22Rv1 (cell line): ENCODE measurements around the gene TXN.

ENCODE experiments used
- CTCF ChIP-seq: fragments of 450-650 bp; IDR thresholded peaks from 2 replicates; pipeline ENCODE4 v1.5.1; 2017; ENCODE audit warnings: mild to moderate bottlenecking
- ZFX ChIP-seq: fragments of 450-650 bp; IDR thresholded peaks from 2 replicates; pipeline ENCODE4 v1.6.1; 2017; ENCODE audit warnings: antibody characterized with exemption, borderline replicate concordance

DNA sequence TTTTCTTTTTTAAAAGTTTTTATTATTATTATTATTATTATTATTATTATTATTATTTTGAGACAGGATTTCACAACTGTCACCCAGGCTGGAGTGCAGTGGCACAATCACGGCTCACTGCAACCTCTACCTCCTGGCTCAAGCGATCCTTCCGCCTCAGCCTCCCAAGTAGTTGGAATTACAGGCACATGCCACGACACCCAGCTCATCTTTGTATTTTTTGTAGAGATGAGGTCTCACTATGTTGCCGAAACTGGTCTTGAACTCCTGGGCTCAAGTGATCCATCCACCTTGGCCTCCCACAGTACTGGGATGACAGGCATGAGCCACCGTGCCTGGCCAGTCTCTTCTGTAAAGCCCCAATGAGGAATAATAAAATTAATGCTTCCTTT, 31.0 kb upstream of the TXN start:
- no peak for TF ChIP-seq CTCF
- TF ChIP-seq ZFX, result no peak
